ENCODE measurements around the gene RNF44. TPM values are rescaled to one million over a fixed set of nuclear protein-coding genes. Genes with fewer than 3 reads are reported as not detected.
"Not testable (repeated sequence)": the region's sequence is repeated elsewhere in the genome, so short reads cannot be mapped to it uniquely, and the experiment has no call there.

Gene RNF44
- total and polyA plus RNA-seq, 3 experiments from 2014 or later = 4.3 to 56.8 (median 54.6) TPM

- H3K4me3 Mint-ChIP-seq = no peak overlapping the region
- no peak for DNase-seq
Measured at GRCh38 chr5:176497852-176498251, 39.4 kb downstream of the RNF44 start.

DNA sequence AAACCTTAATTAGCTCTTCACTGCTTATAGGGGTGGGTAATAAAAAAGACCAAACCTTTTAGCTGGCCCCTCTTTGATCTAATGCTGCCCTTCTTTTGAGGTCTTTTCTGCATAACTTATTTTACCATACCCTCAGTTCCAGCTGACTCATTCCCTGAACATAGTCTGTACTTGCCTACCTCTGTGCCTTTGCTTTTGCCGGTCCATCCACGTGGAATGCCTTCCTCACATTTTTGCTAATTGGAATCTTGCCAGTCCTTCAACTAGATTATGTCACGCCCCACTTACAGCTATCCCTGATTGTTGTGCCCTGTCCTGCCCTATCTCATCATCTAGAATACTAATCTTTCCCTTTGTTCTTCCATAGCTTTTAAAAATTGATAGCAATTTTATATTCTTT is 44.8 kb downstream of the RNF44 start:
- peaks cover 13% of the 10 kb centered on the region for H3K4me1 ChIP-seq (ENCODE audit: insufficient read depth, low read length)
- H3K27me3 ChIP-seq (ENCODE audit: insufficient read depth, low read length, poor library complexity, severe bottlenecking) = no peaks in the 10 kb centered on the region
- Mint-ChIP-seq H3K4me1 (peaks cover 20 to 30% (median 23%) of the 10 kb centered on the region in 3 donors), H3K27me3 (no peaks in the 10 kb centered on the region), H3K9me3 (no peaks in the 10 kb centered on the region), H3K27ac (peak overlapping the region in 3 of 8 donors; percentile 25 to 89 (median 47)), H3K36me3 (peaks cover 22 to 78% (median 35%) of the 10 kb centered on the region in 3 donors), H3K4me3 (no peak overlapping the region)
- DNase-seq = no peak
- POLR2A ChIA-PET = no interaction called here
- H3K36me3 ChIP-seq (ENCODE audit: insufficient read depth, low read length) = peaks cover 63% of the 10 kb centered on the region
- H3K27ac ChIP-seq (ENCODE audit: low read depth, low read length) = no peak overlapping the region
- CTCF ChIA-PET = no interaction called here
- H3K9me3 ChIP-seq (ENCODE audit: low read length) = no peaks in the 10 kb centered on the region
- no peak overlapping the region for H3K4me3 ChIP-seq (ENCODE audit: low read length)

More at GRCh38 chr5:176497852-176498251, 39.4 kb downstream of the RNF44 start:
- H3K4me1 ChIP-seq (ENCODE audit: insufficient read depth, low read length) = no peaks in the 10 kb centered on the region
- H3K36me3 ChIP-seq (ENCODE audit: insufficient read depth, low read length) = peaks cover 71% of the 10 kb centered on the region
- H3K4me3 ChIP-seq (ENCODE audit: low read length) = no peak overlapping the region
- ChIA-PET POLR2A (no interaction called here), CTCF (no interaction called here)
- no peaks in the 10 kb centered on the region for H3K9me3 Mint-ChIP-seq
- H3K27ac Mint-ChIP-seq = no peak overlapping the region
- H3K27ac ChIP-seq (ENCODE audit: low read depth, low read length) = no peak overlapping the region
- no peaks in the 10 kb centered on the region for H3K27me3 ChIP-seq (ENCODE audit: insufficient read depth, low read length, poor library complexity, severe bottlenecking)
- H3K27me3 Mint-ChIP-seq = no peaks in the 10 kb centered on the region
- H3K4me1 Mint-ChIP-seq = no peaks in the 10 kb centered on the region
- no peaks in the 10 kb centered on the region for H3K9me3 ChIP-seq (ENCODE audit: low read length)
- H3K36me3 Mint-ChIP-seq = peaks cover 16 to 81% (median 32%) of the 10 kb centered on the region in 3 donors

DNA sequence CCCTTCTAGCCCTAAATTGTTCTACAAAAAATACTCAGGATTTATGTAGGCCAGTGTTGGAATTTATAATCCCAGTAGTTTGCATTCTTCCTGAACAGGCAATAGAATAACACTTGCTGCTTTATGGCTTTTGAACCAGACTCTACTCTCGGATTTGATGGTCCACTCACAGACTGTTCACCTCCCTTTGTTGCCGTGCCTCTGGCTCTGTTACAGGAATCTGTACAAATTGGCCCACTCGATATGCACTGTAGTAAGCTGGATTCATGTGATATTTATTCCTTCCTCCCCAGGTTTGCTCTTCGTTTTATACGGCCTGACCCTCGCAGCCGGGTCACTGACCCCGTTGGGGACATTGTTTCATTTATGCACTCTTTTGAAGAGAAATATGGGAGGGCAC is 45.3 kb downstream of the RNF44 start:
- no peak overlapping the region for H3K27ac ChIP-seq (ENCODE audit: low read depth, low read length)
- no peaks in the 10 kb centered on the region for H3K27me3 ChIP-seq (ENCODE audit: insufficient read depth, low read length, poor library complexity, severe bottlenecking)
- Mint-ChIP-seq H3K4me3 (no peak overlapping the region), H3K9me3 (no peaks in the 10 kb centered on the region), H3K27me3 (no peaks in the 10 kb centered on the region), H3K27ac (peak overlapping the region in 2 of 8 donors; percentile 14 to 25), H3K36me3 (peaks cover 22 to 79% (median 33%) of the 10 kb centered on the region in 3 donors), H3K4me1 (peaks cover 21 to 36% (median 25%) of the 10 kb centered on the region in 3 donors)
- peaks cover 58% of the 10 kb centered on the region for H3K36me3 ChIP-seq (ENCODE audit: insufficient read depth, low read length)
- H3K9me3 ChIP-seq (ENCODE audit: low read length) = no peaks in the 10 kb centered on the region
- DNase-seq = no peak
- POLR2A ChIA-PET = no interaction called here
- CTCF ChIA-PET = no interaction called here
- no peak overlapping the region for H3K4me3 ChIP-seq (ENCODE audit: low read length)
- H3K4me1 ChIP-seq (ENCODE audit: insufficient read depth, low read length) = peaks cover 18% of the 10 kb centered on the region

DNA sequence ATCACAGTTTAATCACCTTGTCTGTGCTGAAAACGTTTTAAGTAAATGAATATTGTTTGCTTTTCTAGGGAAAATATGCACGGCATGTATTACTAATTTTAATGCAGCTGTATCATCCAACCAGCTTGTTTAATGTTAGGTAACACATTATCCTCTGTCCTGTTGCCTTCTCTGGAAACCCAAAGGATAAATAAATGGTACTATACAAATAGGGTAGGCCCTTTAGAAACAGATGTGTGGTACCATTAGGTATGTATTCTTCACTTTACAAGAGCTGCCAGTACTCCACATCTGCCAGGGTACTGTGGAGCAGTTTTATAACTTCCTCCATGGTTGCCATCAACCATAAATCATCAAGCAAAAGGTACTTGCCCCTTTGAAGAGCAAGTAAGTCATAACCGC is 46.1 kb downstream of the RNF44 start:
- POLR2A ChIA-PET = interaction anchor here (0.5 kb wide), 1 partner anchor 42 kb away, joined by 5 read pairs; no protein-coding TSS in a partner anchor
- H3K27me3 Mint-ChIP-seq = no peaks in the 10 kb centered on the region
- CTCF ChIA-PET = no interaction called here
- no peak overlapping the region for H3K4me3 ChIP-seq (ENCODE audit: low read length)
- no peak overlapping the region for H3K4me3 Mint-ChIP-seq
- no peak for DNase-seq
- H3K36me3 ChIP-seq (ENCODE audit: insufficient read depth, low read length) = peaks cover 50% of the 10 kb centered on the region
- peaks cover 26 to 44% (median 33%) of the 10 kb centered on the region in 3 donors for H3K4me1 Mint-ChIP-seq
- peak overlapping the region in 1 of 8 donors; percentile 66 for H3K27ac Mint-ChIP-seq
- no peaks in the 10 kb centered on the region for H3K9me3 ChIP-seq (ENCODE audit: low read length)
- H3K4me1 ChIP-seq (ENCODE audit: insufficient read depth, low read length) = peaks cover 18% of the 10 kb centered on the region
- H3K9me3 Mint-ChIP-seq = no peaks in the 10 kb centered on the region
- no peak overlapping the region for H3K27ac ChIP-seq (ENCODE audit: low read depth, low read length)
- H3K36me3 Mint-ChIP-seq = peaks cover 22 to 80% (median 35%) of the 10 kb centered on the region in 3 donors
- no peaks in the 10 kb centered on the region for H3K27me3 ChIP-seq (ENCODE audit: insufficient read depth, low read length, poor library complexity, severe bottlenecking)

GRCh38 chr5:176490301-176490700 is 46.9 kb downstream of the RNF44 start:
- H3K27ac Mint-ChIP-seq = peak overlapping the region in 2 of 8 donors; percentile 54 to 63
- POLR2A ChIA-PET = no interaction called here

GRCh38 chr5:176489077-176489476 is 48.1 kb downstream of the RNF44 start:
- H3K4me1 ChIP-seq (ENCODE audit: insufficient read depth, low read length) = peaks cover 18% of the 10 kb centered on the region
- ChIA-PET POLR2A (no interaction called here), CTCF (interaction anchor here (0.6 to 1.1 kb wide), 3 partner anchors 12 to 194 kb away, joined by 3 read pairs; no protein-coding TSS in a partner anchor)
- peak overlapping the region; percentile 13 to 92 (median 46) for H3K27ac Mint-ChIP-seq
- H3K36me3 Mint-ChIP-seq = peaks cover 18 to 82% (median 33%) of the 10 kb centered on the region in 3 donors
- H3K27me3 Mint-ChIP-seq = no peaks in the 10 kb centered on the region
- no peaks in the 10 kb centered on the region for H3K9me3 Mint-ChIP-seq
- H3K36me3 ChIP-seq (ENCODE audit: insufficient read depth, low read length) = peaks cover 36% of the 10 kb centered on the region
- peak overlapping the region in 6 of 7 donors; percentile 6 to 81 (median 56) for H3K4me3 Mint-ChIP-seq
- no peak for DNase-seq
- H3K27me3 ChIP-seq (ENCODE audit: insufficient read depth, low read length, poor library complexity, severe bottlenecking) = no peaks in the 10 kb centered on the region
- H3K4me3 ChIP-seq (ENCODE audit: low read length) = no peak overlapping the region
- no peaks in the 10 kb centered on the region for H3K9me3 ChIP-seq (ENCODE audit: low read length)
- H3K4me1 Mint-ChIP-seq = peaks cover 32 to 57% (median 48%) of the 10 kb centered on the region in 3 donors
- H3K27ac ChIP-seq (ENCODE audit: low read depth, low read length) = no peak overlapping the region

More at GRCh38 chr5:176490301-176490700, 46.9 kb downstream of the RNF44 start:
- H3K9me3 ChIP-seq (ENCODE audit: low read length) = no peaks in the 10 kb centered on the region
- CTCF ChIA-PET = no interaction called here
- no peak overlapping the region for H3K27ac ChIP-seq (ENCODE audit: low read depth, low read length)
- H3K27me3 ChIP-seq (ENCODE audit: insufficient read depth, low read length, poor library complexity, severe bottlenecking) = no peaks in the 10 kb centered on the region
- Mint-ChIP-seq H3K9me3 (no peaks in the 10 kb centered on the region), H3K27me3 (no peaks in the 10 kb centered on the region), H3K4me3 (no peak overlapping the region), H3K36me3 (peaks cover 18 to 81% (median 34%) of the 10 kb centered on the region in 3 donors), H3K4me1 (peaks cover 27 to 48% (median 38%) of the 10 kb centered on the region in 3 donors)
- peaks cover 42% of the 10 kb centered on the region for H3K36me3 ChIP-seq (ENCODE audit: insufficient read depth, low read length)
- H3K4me3 ChIP-seq (ENCODE audit: low read length) = no peak overlapping the region
- peaks cover 18% of the 10 kb centered on the region for H3K4me1 ChIP-seq (ENCODE audit: insufficient read depth, low read length)
- no peak for DNase-seq

DNA sequence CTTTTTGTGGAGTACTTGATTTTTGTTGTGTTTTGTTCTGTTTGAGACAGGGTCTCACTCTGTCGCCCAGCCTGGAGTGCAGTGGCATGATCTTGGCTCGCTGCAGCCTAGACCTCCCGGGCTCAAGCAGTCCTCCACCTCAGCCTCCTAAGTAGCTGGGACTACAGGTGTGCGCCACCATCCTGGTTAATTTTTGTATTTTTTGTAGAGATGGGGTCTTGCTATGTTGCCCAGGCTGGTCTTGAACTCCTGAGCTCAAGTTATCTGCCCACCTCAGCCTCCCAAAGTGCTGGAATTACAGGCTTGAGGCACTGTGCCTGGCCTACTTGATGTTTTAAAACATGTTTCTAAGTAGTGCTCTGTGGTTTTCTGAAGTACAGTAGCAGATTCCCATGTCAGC is 50.0 kb downstream of the RNF44 start:
- Histone ChIP-seq H3K4me1 (ENCODE audit: insufficient read depth, low read length) (peaks cover 18% of the 10 kb centered on the region), H3K36me3 (ENCODE audit: insufficient read depth, low read length) (peaks cover 17% of the 10 kb centered on the region)
- H3K27me3 ChIP-seq (ENCODE audit: insufficient read depth, low read length, poor library complexity, severe bottlenecking); H3K27ac ChIP-seq (ENCODE audit: low read depth, low read length); POLR2A ChIA-PET; H3K4me3 ChIP-seq (ENCODE audit: low read length); DNase-seq; H3K9me3 Mint-ChIP-seq; H3K27me3 Mint-ChIP-seq; H3K9me3 ChIP-seq (ENCODE audit: low read length): not testable (repeated sequence)
- Mint-ChIP-seq H3K36me3 (peaks cover 4 to 78% (median 28%) of the 10 kb centered on the region in 3 donors), H3K4me1 (peaks cover 38 to 63% (median 59%) of the 10 kb centered on the region in 3 donors), H3K4me3 (peak overlapping the region in 1 of 7 donors; percentile 13), H3K27ac (peak overlapping the region in 2 of 8 donors; percentile 40 to 51)
- CTCF ChIA-PET = interaction anchor here (1.0 kb wide), 1 partner anchor 47 kb away, joined by 3 read pairs; no protein-coding TSS in a partner anchor

- CTCF ChIA-PET = interaction anchor here (0.9 kb wide), 1 partner anchor 39 kb away, joined by 4 read pairs; no protein-coding TSS in a partner anchor
- peaks cover 4 to 75% (median 29%) of the 10 kb centered on the region in 3 donors for H3K36me3 Mint-ChIP-seq
- peak overlapping the region in 3 of 8 donors; percentile 38 to 78 (median 50) for H3K27ac Mint-ChIP-seq
- H3K4me1 ChIP-seq (ENCODE audit: insufficient read depth, low read length) = peaks cover 18% of the 10 kb centered on the region
- H3K9me3 Mint-ChIP-seq = no peaks in the 10 kb centered on the region
- POLR2A ChIA-PET = no interaction called here
- H3K27ac ChIP-seq (ENCODE audit: low read depth, low read length) = no peak overlapping the region
- DNase-seq = no peak
- H3K4me3 Mint-ChIP-seq = no peak overlapping the region
- H3K27me3 ChIP-seq (ENCODE audit: insufficient read depth, low read length, poor library complexity, severe bottlenecking) = no peaks in the 10 kb centered on the region
- no peak overlapping the region for H3K4me3 ChIP-seq (ENCODE audit: low read length)
- H3K27me3 Mint-ChIP-seq = no peaks in the 10 kb centered on the region
- no peaks in the 10 kb centered on the region for H3K9me3 ChIP-seq (ENCODE audit: low read length)
- H3K36me3 ChIP-seq (ENCODE audit: insufficient read depth, low read length) = peaks cover 10% of the 10 kb centered on the region
- peaks cover 37 to 68% (median 59%) of the 10 kb centered on the region in 3 donors for H3K4me1 Mint-ChIP-seq
Measured at GRCh38 chr5:176486189-176486757, 50.9 kb downstream of the RNF44 start.
